ENCODE measurements around the gene EVPL. TPM values are rescaled to one million over a fixed set of nuclear protein-coding genes. Genes with fewer than 3 reads are reported as not detected.

EVPL gene
- total RNA-seq, 1 experiment from 2014 or later: 7.7 TPM

GRCh38 chr17:76007850-76008165, 19.3 kb downstream of the EVPL start:
- H3K4me1 Mint-ChIP-seq (ENCODE audit: insufficient read depth, unreplicated experiment): peaks cover 6% of the 10 kb centered on the region
- H3K36me3 Mint-ChIP-seq (ENCODE audit: insufficient read depth, unreplicated experiment): peaks cover 19% of the 10 kb centered on the region
- no peak for DNase-seq (ENCODE audit: unreplicated experiment)
- H3K4me3 Mint-ChIP-seq (ENCODE audit: unreplicated experiment): no peak overlapping the region
- intact Hi-C loops (cut with micrococcal nuclease): loop anchor here (5.0 kb wide), 1 partner anchor 246 kb away; no protein-coding TSS in a partner anchor
- TF ChIP-seq, protein P1, sequence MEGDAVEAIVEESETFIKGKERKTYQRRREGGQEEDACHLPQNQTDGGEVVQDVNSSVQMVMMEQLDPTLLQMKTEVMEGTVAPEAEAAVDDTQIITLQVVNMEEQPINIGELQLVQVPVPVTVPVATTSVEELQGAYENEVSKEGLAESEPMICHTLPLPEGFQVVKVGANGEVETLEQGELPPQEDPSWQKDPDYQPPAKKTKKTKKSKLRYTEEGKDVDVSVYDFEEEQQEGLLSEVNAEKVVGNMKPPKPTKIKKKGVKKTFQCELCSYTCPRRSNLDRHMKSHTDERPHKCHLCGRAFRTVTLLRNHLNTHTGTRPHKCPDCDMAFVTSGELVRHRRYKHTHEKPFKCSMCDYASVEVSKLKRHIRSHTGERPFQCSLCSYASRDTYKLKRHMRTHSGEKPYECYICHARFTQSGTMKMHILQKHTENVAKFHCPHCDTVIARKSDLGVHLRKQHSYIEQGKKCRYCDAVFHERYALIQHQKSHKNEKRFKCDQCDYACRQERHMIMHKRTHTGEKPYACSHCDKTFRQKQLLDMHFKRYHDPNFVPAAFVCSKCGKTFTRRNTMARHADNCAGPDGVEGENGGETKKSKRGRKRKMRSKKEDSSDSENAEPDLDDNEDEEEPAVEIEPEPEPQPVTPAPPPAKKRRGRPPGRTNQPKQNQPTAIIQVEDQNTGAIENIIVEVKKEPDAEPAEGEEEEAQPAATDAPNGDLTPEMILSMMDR (IDR thresholded peaks at IDR 0.05; ENCODE audit: unreplicated experiment): no peak
- no peaks in the 10 kb centered on the region for H3K9me3 Mint-ChIP-seq (ENCODE audit: unreplicated experiment)
- ChIA-PET CTCF (interaction anchor here (0.6 to 1.6 kb wide), 4 partner anchors 10 to 101 kb away, joined by 3 to 6 read pairs (median 4); no protein-coding TSS in a partner anchor), POLR2A (no interaction called here)
- H3K27ac Mint-ChIP-seq (ENCODE audit: low read depth, unreplicated experiment): no peak overlapping the region
- H3K27me3 Mint-ChIP-seq (ENCODE audit: insufficient read depth, unreplicated experiment): no peaks in the 10 kb centered on the region
- no TSS peak for BruUV-seq (replicated peaks)

- DNase-seq (ENCODE audit: unreplicated experiment): no peak
- CTCF ChIA-PET: interaction anchor here (0.6 to 1.6 kb wide), 4 partner anchors 9 to 101 kb away, joined by 3 to 6 read pairs (median 4); no protein-coding TSS in a partner anchor
- Mint-ChIP-seq H3K4me1 (ENCODE audit: insufficient read depth, unreplicated experiment) (peaks cover 6% of the 10 kb centered on the region), H3K27ac (ENCODE audit: low read depth, unreplicated experiment) (peak overlapping the region; percentile 54), H3K4me3 (ENCODE audit: unreplicated experiment) (no peak overlapping the region), H3K36me3 (ENCODE audit: insufficient read depth, unreplicated experiment) (peaks cover 19% of the 10 kb centered on the region), H3K27me3 (ENCODE audit: insufficient read depth, unreplicated experiment) (no peaks in the 10 kb centered on the region), H3K9me3 (ENCODE audit: unreplicated experiment) (no peaks in the 10 kb centered on the region)
- intact Hi-C loops (cut with micrococcal nuclease): loop anchor here (5.0 kb wide), 1 partner anchor 245 kb away; no protein-coding TSS in a partner anchor
- TF ChIP-seq, protein P1 (IDR thresholded peaks at IDR 0.05; ENCODE audit: unreplicated experiment): no peak
- BruUV-seq (replicated peaks): TSS peak; percentile 25
- POLR2A ChIA-PET: interaction anchor here (0.7 kb wide), 1 partner anchor 391 kb away, joined by 3 read pairs; no protein-coding TSS in a partner anchor
Measured at GRCh38 chr17:76007131-76007849, 19.8 kb downstream of the EVPL start.

GRCh38 chr17:76005263-76006149, 21.6 kb downstream of the EVPL start:
- no peaks in the 10 kb centered on the region for H3K27me3 Mint-ChIP-seq (ENCODE audit: insufficient read depth, unreplicated experiment)
- ChIA-PET POLR2A (interaction anchor here (0.9 to 4.3 kb wide), 4 partner anchors 8 to 100 kb away, joined by 3 to 24 read pairs (median 4); partner anchors contain the start of genes EVPL and MRPL38), CTCF (interaction anchor here (0.6 to 2.4 kb wide), 24 partner anchors 9 to 262 kb away, joined by 3 to 17 read pairs (median 3); partner anchors contain the start of genes EXOC7 and MRPL38)
- no TSS peak for BruUV-seq (replicated peaks)
- no peaks in the 10 kb centered on the region for H3K9me3 Mint-ChIP-seq (ENCODE audit: unreplicated experiment)
- DNase-seq (ENCODE audit: unreplicated experiment): peak; percentile 75
- intact Hi-C loops (cut with micrococcal nuclease): loop anchor here (1.0 to 5.0 kb wide), 2 partner anchors 100 to 243 kb away; no protein-coding TSS in a partner anchor
- H3K4me1 Mint-ChIP-seq (ENCODE audit: insufficient read depth, unreplicated experiment): peaks cover 6% of the 10 kb centered on the region
- peaks cover 19% of the 10 kb centered on the region for H3K36me3 Mint-ChIP-seq (ENCODE audit: insufficient read depth, unreplicated experiment)
- TF ChIP-seq, protein P1 (IDR thresholded peaks at IDR 0.05; ENCODE audit: unreplicated experiment): peak; percentile 72
- H3K4me3 Mint-ChIP-seq (ENCODE audit: unreplicated experiment): no peak overlapping the region
- H3K27ac Mint-ChIP-seq (ENCODE audit: low read depth, unreplicated experiment): no peak overlapping the region
